ENCODE results near the gene LOXHD1.

Gene LOXHD1

GRCh38 chr18:46497129-46497528, 159.9 kb downstream of the LOXHD1 start:
- Histone ChIP-seq H3K27ac (no peak overlapping the region), H3K36me3 (no peaks in the 10 kb centered on the region), H3K9ac (no peak overlapping the region), H3K4me3 (no peak overlapping the region), H3K27me3 (no peaks in the 10 kb centered on the region), H3K4me1 (no peaks in the 10 kb centered on the region), H3K4me2 (no peak overlapping the region), H4K20me1 (peaks cover 8% of the 10 kb centered on the region; the same call in 1 of the 2 replicates), H3K9me3 (no peaks in the 10 kb centered on the region)
- TF ChIP-seq Cebpa-rat (IDR thresholded peaks at IDR 0.05): no peak

- no peaks in the 10 kb centered on the region for H3K36me3 ChIP-seq
- no peaks in the 10 kb centered on the region for H3K27me3 ChIP-seq
- no peak for TF ChIP-seq Cebpa-rat (IDR thresholded peaks at IDR 0.05)
- no peak overlapping the region for H3K9ac ChIP-seq
- H3K4me3 ChIP-seq: no peak overlapping the region
- H3K9me3 ChIP-seq: no peaks in the 10 kb centered on the region
- H3K4me1 ChIP-seq: no peaks in the 10 kb centered on the region
- no peak overlapping the region for H3K27ac ChIP-seq
- H4K20me1 ChIP-seq: no peaks in the 10 kb centered on the region
- no peak overlapping the region for H3K4me2 ChIP-seq
These were observed 168.4 kb downstream of the LOXHD1 start for GRCh38 chr18:46488471-46489213.

DNA sequence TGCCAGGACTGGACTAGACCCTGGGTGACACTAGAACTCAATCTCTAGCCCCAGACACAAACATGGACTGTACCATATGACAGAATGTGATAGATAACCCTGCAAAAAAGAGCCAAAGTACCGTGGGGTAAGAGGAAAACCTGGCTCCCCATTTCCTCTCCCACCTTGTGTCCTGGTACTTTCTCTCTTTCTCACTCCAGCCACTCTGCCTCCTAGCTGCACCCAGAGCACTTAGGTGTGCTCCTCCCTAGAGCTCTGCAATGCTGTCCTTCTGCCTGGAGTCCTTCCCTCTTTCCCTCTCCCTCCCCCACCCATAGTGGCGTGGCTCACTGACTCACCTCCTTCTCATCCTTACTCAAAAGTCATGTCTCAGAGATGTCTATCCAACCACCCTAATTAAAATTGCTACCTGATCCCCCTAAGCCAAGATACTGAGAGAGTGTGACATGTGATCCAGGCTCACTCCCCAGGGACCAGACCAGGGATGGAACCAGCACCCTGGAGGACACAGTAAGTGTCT, 171.3 kb downstream of the LOXHD1 start:
- peaks cover 9% of the 10 kb centered on the region; the same call in 1 of the 2 replicates for H3K9me3 ChIP-seq
- H3K4me3 ChIP-seq: no peak overlapping the region
- H4K20me1 ChIP-seq: no peaks in the 10 kb centered on the region
- no peak overlapping the region for H3K9ac ChIP-seq
- no peaks in the 10 kb centered on the region for H3K4me1 ChIP-seq
- no peaks in the 10 kb centered on the region for H3K36me3 ChIP-seq
- H3K27ac ChIP-seq: no peak overlapping the region
- no peak overlapping the region for H3K4me2 ChIP-seq
- H3K27me3 ChIP-seq: no peaks in the 10 kb centered on the region
- TF ChIP-seq Cebpa-rat (IDR thresholded peaks at IDR 0.05): no peak

DNA sequence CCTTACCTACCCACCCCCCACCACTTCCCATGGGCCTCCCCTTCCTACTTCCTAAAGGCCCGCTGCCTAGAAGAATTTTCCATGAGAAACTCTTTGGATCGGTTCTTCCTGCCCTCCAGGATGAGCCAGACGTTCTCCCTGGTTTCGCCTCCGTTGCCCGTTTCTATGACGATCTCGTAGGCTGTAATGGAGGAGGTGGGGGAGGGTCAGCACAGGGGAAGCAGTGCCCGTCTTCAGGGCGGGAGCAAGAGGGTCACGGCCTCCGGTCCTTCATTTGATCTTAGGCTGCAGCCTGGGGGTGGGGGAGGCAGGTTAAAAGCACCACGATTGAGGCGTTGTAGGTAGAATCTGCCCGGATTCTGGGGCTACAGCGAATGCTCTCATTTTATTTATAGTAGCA, 172.0 kb downstream of the LOXHD1 start:
- H4K20me1 ChIP-seq: no peaks in the 10 kb centered on the region
- no peaks in the 10 kb centered on the region for H3K36me3 ChIP-seq
- no peak overlapping the region for H3K4me3 ChIP-seq
- H3K27me3 ChIP-seq: no peaks in the 10 kb centered on the region
- no peak for TF ChIP-seq Cebpa-rat (IDR thresholded peaks at IDR 0.05)
- no peak overlapping the region for H3K27ac ChIP-seq
- H3K4me1 ChIP-seq: no peaks in the 10 kb centered on the region
- H3K9me3 ChIP-seq: peaks cover 9% of the 10 kb centered on the region; the same call in 1 of the 2 replicates
- H3K4me2 ChIP-seq: no peak overlapping the region
- H3K9ac ChIP-seq: no peak overlapping the region

GRCh38 chr18:46482831-46483230, 174.2 kb downstream of the LOXHD1 start:
- Histone ChIP-seq H4K20me1 (no peaks in the 10 kb centered on the region), H3K4me2 (no peak overlapping the region), H3K9me3 (peaks cover 9% of the 10 kb centered on the region; the same call in 1 of the 2 replicates), H3K4me1 (no peaks in the 10 kb centered on the region), H3K4me3 (no peak overlapping the region), H3K9ac (no peak overlapping the region), H3K36me3 (no peaks in the 10 kb centered on the region), H3K27me3 (no peaks in the 10 kb centered on the region), H3K27ac (no peak overlapping the region)
- no peak for TF ChIP-seq Cebpa-rat (IDR thresholded peaks at IDR 0.05)

GRCh38 chr18:46481847-46482245, 175.2 kb downstream of the LOXHD1 start:
- H3K36me3 ChIP-seq: no peaks in the 10 kb centered on the region
- H3K4me1 ChIP-seq: no peaks in the 10 kb centered on the region

GRCh38 chr18:46481048-46481846, 175.8 kb downstream of the LOXHD1 start:
- no peak overlapping the region for H3K4me2 ChIP-seq
- no peaks in the 10 kb centered on the region for H4K20me1 ChIP-seq
- H3K27ac ChIP-seq: no peak overlapping the region
- TF ChIP-seq Cebpa-rat (IDR thresholded peaks at IDR 0.05): no peak
- no peak overlapping the region for H3K9ac ChIP-seq
- H3K4me1 ChIP-seq: no peaks in the 10 kb centered on the region
- no peaks in the 10 kb centered on the region for H3K36me3 ChIP-seq
- peaks cover 9% of the 10 kb centered on the region; the same call in 1 of the 2 replicates for H3K9me3 ChIP-seq
- H3K27me3 ChIP-seq: no peaks in the 10 kb centered on the region
- H3K4me3 ChIP-seq: no peak overlapping the region

More at GRCh38 chr18:46481847-46482245, 175.2 kb downstream of the LOXHD1 start:
- Histone ChIP-seq H3K4me3 (no peak overlapping the region), H3K4me2 (no peak overlapping the region), H4K20me1 (no peaks in the 10 kb centered on the region), H3K27me3 (no peaks in the 10 kb centered on the region), H3K9me3 (peaks cover 9% of the 10 kb centered on the region; the same call in 1 of the 2 replicates), H3K27ac (no peak overlapping the region), H3K9ac (no peak overlapping the region)
- no peak for TF ChIP-seq Cebpa-rat (IDR thresholded peaks at IDR 0.05)

DNA sequence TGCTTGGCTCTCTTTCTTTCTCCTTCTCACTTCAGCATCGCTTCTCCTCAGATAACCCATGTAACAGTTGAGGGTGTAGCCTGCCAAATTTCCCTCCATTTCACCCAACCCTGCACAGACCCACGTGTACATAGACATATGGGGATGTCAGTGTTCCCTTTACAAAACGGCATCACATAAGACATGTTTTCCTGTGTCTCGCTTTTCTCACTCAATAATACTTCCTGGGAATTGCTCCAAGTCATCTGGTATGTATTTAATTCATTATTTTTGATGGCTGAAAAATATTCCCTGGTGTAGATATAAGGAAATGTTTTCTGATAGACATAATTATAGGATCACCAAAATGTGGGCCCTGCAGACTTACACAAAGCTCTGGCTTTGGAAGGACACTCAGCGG, 176.8 kb downstream of the LOXHD1 start:
- Histone ChIP-seq H3K36me3 (no peaks in the 10 kb centered on the region), H3K9me3 (peaks cover 9% of the 10 kb centered on the region; the same call in 1 of the 2 replicates), H3K4me1 (no peaks in the 10 kb centered on the region; the same call in 1 of the 2 replicates), H3K4me3 (no peak overlapping the region), H3K4me2 (no peak overlapping the region), H3K27me3 (no peaks in the 10 kb centered on the region), H4K20me1 (no peaks in the 10 kb centered on the region), H3K27ac (no peak overlapping the region), H3K9ac (no peak overlapping the region)
- no peak for TF ChIP-seq Cebpa-rat (IDR thresholded peaks at IDR 0.05)

GRCh38 chr18:46478796-46479195, 178.2 kb downstream of the LOXHD1 start:
- no peaks in the 10 kb centered on the region for H3K27me3 ChIP-seq
- no peak overlapping the region for H3K4me2 ChIP-seq
- no peaks in the 10 kb centered on the region for H4K20me1 ChIP-seq
- H3K4me3 ChIP-seq: no peak overlapping the region
- no peaks in the 10 kb centered on the region for H3K36me3 ChIP-seq
- H3K4me1 ChIP-seq: peaks cover 5% of the 10 kb centered on the region; the same call in 1 of the 2 replicates
- H3K9ac ChIP-seq: no peak overlapping the region
- no peak for TF ChIP-seq Cebpa-rat (IDR thresholded peaks at IDR 0.05)
- peaks cover 9% of the 10 kb centered on the region; the same call in 1 of the 2 replicates for H3K9me3 ChIP-seq
- H3K27ac ChIP-seq: no peak overlapping the region

All from BLaER1 (cell line).